WTC11 (cell line): ENCODE measurements around the gene ZFR2.

Experiments
- CREM ChIP-seq: sonication (generic); formaldehyde crosslinking; IDR thresholded peaks from 2 replicates; pipeline ENCODE4 v1.8.1; 2022; ENCODE audit warnings: mild to moderate bottlenecking, missing genetic modification reagents, moderate library complexity
- CTCF ChIP-seq: fragments of 200-600 bp; IDR thresholded peaks from 2 replicates; pipeline ENCODE4 v1.8.0; 2022; ENCODE audit warnings: antibody characterized with exemption
- EMX1 ChIP-seq: fragments of 250-450 bp; sonication (Bioruptor Pico); IDR thresholded peaks from 2 replicates; pipeline ENCODE4 v1.8.0; 2021; ENCODE audit warnings: mild to moderate bottlenecking
- MAX ChIP-seq: sonication (generic); formaldehyde crosslinking; IDR thresholded peaks from 2 replicates; pipeline ENCODE4 v1.8.0; 2022; ENCODE audit warnings: mild to moderate bottlenecking, missing genetic modification reagents
- TCF7 ChIP-seq: sonication (generic); formaldehyde crosslinking; IDR thresholded peaks from 2 replicates; pipeline ENCODE4 v1.8.0; 2022; ENCODE audit warnings: mild to moderate bottlenecking, low read depth, missing genetic modification reagents, moderate library complexity

GRCh38 chr19:3771000-3771905 lies 97.6 kb downstream of the ZFR2 start:
- no peak for TF ChIP-seq CTCF
- TF ChIP-seq MAX (CRISPR knock-in tag) = no peak
- no peak for TF ChIP-seq CREM
- no peak for TF ChIP-seq TCF7
- TF ChIP-seq EMX1 (CRISPR knock-in tag) = no peak
